A549 (cell line): Measurements from ENCODE around the gene DPM3. TPM values are rescaled to one million over a fixed set of nuclear protein-coding genes. Genes with fewer than 3 reads are reported as not detected.
"Not testable (repeated sequence)": the region's sequence is repeated elsewhere in the genome, so short reads cannot be mapped to it uniquely, and the experiment has no call there.

ENCODE experiments used
- ATAC-seq, 2 experiments: fragments of 200-7000 bp in 1 of 2; fragments of >200 bp in 1 of 2; cut with Nextera tagmentation in 1 of 2; cut with Tn5 transposase in 1 of 2; 3 replicates each; pipeline versions ENCODE4 v1.8.0 to v1.9.1; 2018 to 2020; ENCODE audit warnings: mild to moderate bottlenecking in 1 of 2, moderate library complexity in 1 of 2
- CTCF ChIA-PET: fragments of 300-600 bp; sonication (Branson Sonifier 250); formaldehyde crosslinking; extraction: SDS; loops from one replicate; lab custom pipeline; 2021; ENCODE audit warnings: antibody characterized with exemption, inconsistent platforms; lab: Yijun Ruan, JAX
- POLR2A ChIA-PET: fragments of 350-600 bp; formaldehyde crosslinking; extraction: SDS; loops from one replicate; lab custom pipeline; 2021; ENCODE audit warnings: antibody characterized with exemption, inconsistent platforms; lab: Yijun Ruan, JAX
- DNase-seq, 2 experiments: peaks; one replicate each; pipeline versions ENCODE4 v3.0.0 to v3.0.0-alpha.2; 2011 to 2016; ENCODE audit warnings: low read depth in 1 of 2, low spot score in 1 of 2
- FAIRE-seq: peaks from 2 replicates; lab custom pipeline; 2011; peaks lifted over from hg19 to GRCh38; lab: Jason Lieb, UNC
- H3K27ac ChIP-seq, 2 experiments: fragments of >200 bp; sonication (Bioruptor Twin); formaldehyde crosslinking; 3 replicates each; pipeline ENCODE4 v1.5.1; 2016 to 2017
- H3K4me1 ChIP-seq: fragments of >200 bp; sonication (Bioruptor Twin); formaldehyde crosslinking; 3 replicates; pipeline ENCODE4 v1.6.1; 2016
- H3K4me2 ChIP-seq: fragments of >200 bp; sonication (Bioruptor Twin); formaldehyde crosslinking; 3 replicates; pipeline ENCODE4 v1.6.1; 2016
- H3K4me3 ChIP-seq: fragments of >200 bp; sonication (Bioruptor Twin); formaldehyde crosslinking; 3 replicates; pipeline ENCODE4 v1.5.1; 2016
- H3K9me3 ChIP-seq: fragments of >200 bp; sonication (Bioruptor Twin); formaldehyde crosslinking; 3 replicates; pipeline ENCODE4 v1.6.1; 2016
- CHD4 ChIP-seq: fragments of 200-600 bp; sonication (generic); IDR thresholded peaks from 2 replicates; pipeline ENCODE4 v1.6.1; 2016; ENCODE audit warnings: antibody characterized with exemption, mild to moderate bottlenecking, borderline replicate concordance
- E2F6 ChIP-seq: IDR thresholded peaks from 2 replicates; pipeline ENCODE4 v1.6.1; 2012; ENCODE audit warnings: low read depth, borderline replicate concordance
- ESRRA ChIP-seq: fragments of 150-350 bp; IDR thresholded peaks from 2 replicates; pipeline ENCODE4 v1.6.1; 2014; ENCODE audit warnings: mild to moderate bottlenecking, low read length, borderline replicate concordance
- HOXA7 ChIP-seq: fragments of 250-450 bp; sonication (Bioruptor Pico); IDR thresholded peaks from 2 replicates; pipeline ENCODE4 v1.5.0; 2020; ENCODE audit warnings: mild to moderate bottlenecking, moderate library complexity
- HOXB13 ChIP-seq: fragments of 250-450 bp; sonication (Bioruptor Pico); IDR thresholded peaks from 2 replicates; pipeline ENCODE4 v1.5.0; 2020; ENCODE audit warnings: low read depth, mild to moderate bottlenecking, moderate library complexity
- HOXB5 ChIP-seq: fragments of 250-450 bp; sonication (Bioruptor Pico); IDR thresholded peaks from 2 replicates; pipeline ENCODE4 v1.5.0; 2020; ENCODE audit warnings: mild to moderate bottlenecking, moderate library complexity
- JUNB ChIP-seq: fragments of >200 bp; sonication (Bioruptor Twin); formaldehyde crosslinking; IDR thresholded peaks from 2 replicates; pipeline ENCODE4 v1.6.1; 2016
- RAD21 ChIP-seq, 2 experiments: fragments of >200 bp in 1 of 2; sonication (Bioruptor Twin) in 1 of 2; formaldehyde crosslinking in 1 of 2; IDR thresholded peaks in 1 of 2; conservative IDR thresholded peaks in 1 of 2; 2 replicates in 1 of 2; 3 replicates in 1 of 2; pipeline ENCODE4 v1.6.1; 2012 to 2018; ENCODE audit warnings: inconsistent platforms in 1 of 2
- RCOR1 ChIP-seq: fragments of 150-350 bp; IDR thresholded peaks from 2 replicates; pipeline ENCODE4 v1.6.1; 2014; ENCODE audit warnings: antibody characterized with exemption, low read length, low read depth
- RNF2 ChIP-seq: fragments of 200-600 bp; sonication (generic); IDR thresholded peaks from 2 replicates; pipeline ENCODE4 v1.6.1; 2016; ENCODE audit warnings: low read depth, mild to moderate bottlenecking, antibody characterized with exemption, moderate library complexity, borderline replicate concordance
- SREBF2 ChIP-seq: fragments of 450-650 bp; IDR thresholded peaks from 2 replicates; pipeline ENCODE4 v1.6.1; 2014; ENCODE audit warnings: mild to moderate bottlenecking, moderate library complexity
- TFCP2L1 ChIP-seq: fragments of 250-450 bp; sonication (Bioruptor Pico); IDR thresholded peaks from 2 replicates; pipeline ENCODE4 v1.5.0; 2021; ENCODE audit warnings: mild to moderate bottlenecking
- ZSCAN20 ChIP-seq: fragments of 250-450 bp; sonication (Bioruptor Pico); IDR thresholded peaks from 2 replicates; pipeline ENCODE4 v1.8.0; 2022; ENCODE audit warnings: mild to moderate bottlenecking, moderate library complexity
- WGBS: methylation state at CpG from one replicate; pipeline ENCODE4 v1.1.6; 2017; ENCODE audit errors: missing lambda C conversion rate; 5-methylcytosine and 5-hydroxymethylcytosine counted together
- polyA plus RNA-seq, 4 experiments: library from polyadenylated mRNA; depleted of rRNA in 3 of 4; stranded (reverse); fragments of >200 nt; fragmentation: RNase III in 1 of 4; extraction: RNeasy Plus Mini Kit Qiagen cat#74134 plus additional on column Dnase treatment in 1 of 4; gene quantifications; 2 replicates in 3 of 4; 3 replicates in 1 of 4; pipeline ENCODE4 v1.2.3, GENCODE V29; 2011 to 2017
- TF ChIP-seq, protein P1 (sequence below): fragments of 250-450 bp; sonication (Bioruptor Pico); IDR thresholded peaks from 2 replicates; pipeline ENCODE4 v1.5.0; 2021; ENCODE audit warnings: mild to moderate bottlenecking, moderate library complexity, borderline replicate concordance
- TF ChIP-seq, protein P2 (sequence below): fragments of >200 bp; sonication (Bioruptor Twin); formaldehyde crosslinking; IDR thresholded peaks from 3 replicates; pipeline ENCODE4 v1.5.1; 2016
- TF ChIP-seq, protein P3 (sequence below): fragments of 450-650 bp; IDR thresholded peaks from 2 replicates; pipeline ENCODE4 v1.6.1; 2014; ENCODE audit warnings: antibody characterized with exemption

The DPM3 gene
- polyA plus RNA-seq, 2 of the 4 experiments (the other 2 are of a cell fraction) = 22.8 to 80.3 TPM

DNA sequence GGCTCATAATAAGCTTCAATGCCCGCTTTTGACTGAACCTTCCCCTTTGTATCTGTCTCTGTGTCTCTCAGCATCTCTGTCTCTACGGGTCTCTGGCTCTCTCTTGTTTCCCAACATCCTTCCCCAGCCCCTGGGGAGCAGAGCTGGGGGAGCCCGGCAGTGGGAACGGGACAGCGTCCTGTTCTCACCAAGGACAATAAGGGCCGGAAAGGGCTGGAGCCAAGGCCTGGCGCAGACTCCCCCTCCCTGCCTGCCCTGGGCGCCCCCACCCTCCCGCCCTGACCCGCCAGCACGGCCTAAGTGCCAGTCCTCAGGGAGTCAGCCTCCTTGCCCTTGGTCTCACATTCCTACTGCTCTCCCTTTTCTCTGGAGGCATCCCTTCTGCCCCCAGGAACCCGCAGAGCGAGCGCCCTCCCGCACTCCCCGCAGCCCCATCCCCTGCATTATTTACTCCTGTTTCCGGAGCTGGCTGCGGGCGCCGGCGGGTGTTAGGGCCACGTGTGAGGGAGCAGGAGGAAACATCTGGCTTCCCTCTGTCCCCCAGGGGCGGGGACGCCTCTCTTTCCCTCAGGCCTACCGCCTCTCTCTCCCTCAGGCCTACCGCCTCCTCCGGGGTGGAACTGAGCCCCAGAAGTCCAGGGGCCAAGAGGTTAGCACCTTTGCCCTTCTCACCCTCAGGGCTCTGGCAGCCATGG is 26.3 kb upstream of the DPM3 start:
- no peak for TF ChIP-seq SREBF2
- TF ChIP-seq CHD4 = no peak
- TF ChIP-seq HOXB5 (CRISPR knock-in tag) = no peak
- no peak for TF ChIP-seq RCOR1
- no peak for TF ChIP-seq RAD21 (conservative IDR thresholded peaks at IDR 0.05 in 1 of 2, IDR thresholded peaks at IDR 0.05 in 1 of 2)
- TF ChIP-seq, protein P1, sequence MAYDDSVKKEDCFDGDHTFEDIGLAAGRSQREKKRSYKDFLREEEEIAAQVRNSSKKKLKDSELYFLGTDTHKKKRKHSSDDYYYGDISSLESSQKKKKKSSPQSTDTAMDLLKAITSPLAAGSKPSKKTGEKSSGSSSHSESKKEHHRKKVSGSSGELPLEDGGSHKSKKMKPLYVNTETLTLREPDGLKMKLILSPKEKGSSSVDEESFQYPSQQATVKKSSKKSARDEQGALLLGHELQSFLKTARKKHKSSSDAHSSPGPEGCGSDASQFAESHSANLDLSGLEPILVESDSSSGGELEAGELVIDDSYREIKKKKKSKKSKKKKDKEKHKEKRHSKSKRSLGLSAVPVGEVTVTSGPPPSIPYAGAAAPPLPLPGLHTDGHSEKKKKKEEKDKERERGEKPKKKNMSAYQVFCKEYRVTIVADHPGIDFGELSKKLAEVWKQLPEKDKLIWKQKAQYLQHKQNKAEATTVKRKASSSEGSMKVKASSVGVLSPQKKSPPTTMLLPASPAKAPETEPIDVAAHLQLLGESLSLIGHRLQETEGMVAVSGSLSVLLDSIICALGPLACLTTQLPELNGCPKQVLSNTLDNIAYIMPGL (CRISPR knock-in tag) = no peak
- no peak for TF ChIP-seq JUNB
- TF ChIP-seq TFCP2L1 (CRISPR knock-in tag) = no peak
- TF ChIP-seq RNF2 = no peak
- no peak for TF ChIP-seq ZSCAN20 (CRISPR knock-in tag)
- no peak for TF ChIP-seq HOXB13 (CRISPR knock-in tag)
- TF ChIP-seq ESRRA = no peak
- TF ChIP-seq, protein P2, sequence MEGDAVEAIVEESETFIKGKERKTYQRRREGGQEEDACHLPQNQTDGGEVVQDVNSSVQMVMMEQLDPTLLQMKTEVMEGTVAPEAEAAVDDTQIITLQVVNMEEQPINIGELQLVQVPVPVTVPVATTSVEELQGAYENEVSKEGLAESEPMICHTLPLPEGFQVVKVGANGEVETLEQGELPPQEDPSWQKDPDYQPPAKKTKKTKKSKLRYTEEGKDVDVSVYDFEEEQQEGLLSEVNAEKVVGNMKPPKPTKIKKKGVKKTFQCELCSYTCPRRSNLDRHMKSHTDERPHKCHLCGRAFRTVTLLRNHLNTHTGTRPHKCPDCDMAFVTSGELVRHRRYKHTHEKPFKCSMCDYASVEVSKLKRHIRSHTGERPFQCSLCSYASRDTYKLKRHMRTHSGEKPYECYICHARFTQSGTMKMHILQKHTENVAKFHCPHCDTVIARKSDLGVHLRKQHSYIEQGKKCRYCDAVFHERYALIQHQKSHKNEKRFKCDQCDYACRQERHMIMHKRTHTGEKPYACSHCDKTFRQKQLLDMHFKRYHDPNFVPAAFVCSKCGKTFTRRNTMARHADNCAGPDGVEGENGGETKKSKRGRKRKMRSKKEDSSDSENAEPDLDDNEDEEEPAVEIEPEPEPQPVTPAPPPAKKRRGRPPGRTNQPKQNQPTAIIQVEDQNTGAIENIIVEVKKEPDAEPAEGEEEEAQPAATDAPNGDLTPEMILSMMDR = no peak
- DNase-seq = no peak
- POLR2A ChIA-PET = interaction anchor here (1.5 kb wide), 2 partner anchors 75 to 82 kb away, joined by 5 to 6 read pairs; no protein-coding TSS in a partner anchor
- WGBS = 85% methylated on average over 19 of the region's 27 CpGs
- Histone ChIP-seq H3K4me1 (peaks cover 4% of the 10 kb centered on the region; the same call in 1 of the 3 replicates), H3K4me2 (no peak overlapping the region; the same call in 2 of the 3 replicates), H3K27ac (no peak overlapping the region), H3K9me3 (no peaks in the 10 kb centered on the region), H3K4me3 (no peak overlapping the region)
- CTCF ChIA-PET = interaction anchor here (1.0 to 15.2 kb wide), 18 partner anchors 11 to 150 kb away, joined by 3 to 384 read pairs (median 22); partner anchors contain the start of genes EFNA1, EFNA3 and SLC50A1
- ATAC-seq = no peak; a peak in 1 of 6 replicates
- no peak for FAIRE-seq

DNA sequence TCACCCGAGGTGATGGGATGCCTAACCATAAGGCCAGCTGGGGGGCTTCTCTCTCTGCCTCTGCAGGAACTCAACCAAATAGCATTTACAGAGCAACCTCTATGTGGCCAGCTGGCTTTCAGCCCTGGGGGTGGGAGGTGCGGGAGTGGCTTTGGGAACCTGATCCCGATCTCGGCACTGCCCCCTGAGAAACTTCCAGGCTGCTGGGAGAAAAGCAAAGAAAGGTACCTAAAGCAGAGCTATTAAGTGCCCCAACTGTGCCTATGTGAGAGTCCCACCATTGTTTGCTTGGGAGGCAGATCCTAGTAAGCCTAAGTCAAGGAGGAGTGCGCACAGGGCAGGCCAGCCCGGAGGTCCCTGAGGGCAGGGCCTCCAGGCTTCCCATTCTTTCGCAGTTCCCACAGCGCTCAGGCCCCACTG is 25.7 kb upstream of the DPM3 start:
- H3K4me1 ChIP-seq = 0 out of 3 replicates have a peak, but pooled peaks cover 4% of the 10 kb centered on the region
- TF ChIP-seq, protein P3, sequence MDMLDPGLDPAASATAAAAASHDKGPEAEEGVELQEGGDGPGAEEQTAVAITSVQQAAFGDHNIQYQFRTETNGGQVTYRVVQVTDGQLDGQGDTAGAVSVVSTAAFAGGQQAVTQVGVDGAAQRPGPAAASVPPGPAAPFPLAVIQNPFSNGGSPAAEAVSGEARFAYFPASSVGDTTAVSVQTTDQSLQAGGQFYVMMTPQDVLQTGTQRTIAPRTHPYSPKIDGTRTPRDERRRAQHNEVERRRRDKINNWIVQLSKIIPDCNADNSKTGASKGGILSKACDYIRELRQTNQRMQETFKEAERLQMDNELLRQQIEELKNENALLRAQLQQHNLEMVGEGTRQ = no peak
- no peak for TF ChIP-seq E2F6
- TF ChIP-seq HOXA7 = no peak
- no peak for TF ChIP-seq SREBF2
- TF ChIP-seq TFCP2L1 (CRISPR knock-in tag) = no peak
- DNase-seq = no peak
- no peak for ATAC-seq
- H3K9me3 ChIP-seq = no peaks in the 10 kb centered on the region
- no peak for FAIRE-seq
- 95% methylated on average over 7 of the region's 8 CpGs for WGBS
- no peak overlapping the region for H3K4me3 ChIP-seq
- CTCF ChIA-PET = interaction anchor here (1.0 to 15.2 kb wide), 12 partner anchors 11 to 105 kb away, joined by 3 to 384 read pairs (median 62); partner anchors contain the start of genes EFNA1 and SLC50A1
- H3K27ac ChIP-seq = no peak overlapping the region
- POLR2A ChIA-PET = interaction anchor here (0.6 kb wide), 1 partner anchor 362 kb away, joined by 3 read pairs; no protein-coding TSS in a partner anchor
- no peak overlapping the region for H3K4me2 ChIP-seq

GRCh38 chr1:155164625-155165024 is 24.3 kb upstream of the DPM3 start:
- not testable (repeated sequence) for H3K4me2 ChIP-seq, H3K4me1 ChIP-seq, H3K9me3 ChIP-seq, ATAC-seq, H3K27ac ChIP-seq, DNase-seq, H3K4me3 ChIP-seq, FAIRE-seq
- ChIA-PET POLR2A (interaction anchor here (0.6 kb wide), 1 partner anchor 8 kb away, joined by 3 read pairs; no protein-coding TSS in a partner anchor), CTCF (interaction anchor here (1.3 to 9.1 kb wide), 7 partner anchors 9 to 104 kb away, joined by 5 to 202 read pairs (median 17); partner anchors contain the start of genes EFNA1, KRTCAP2, SLC50A1 and TRIM46)
- 71% methylated on average over 11 of the region's 11 CpGs for WGBS

GRCh38 chr1:155163785-155164184 is 23.5 kb upstream of the DPM3 start:
- H3K27ac ChIP-seq, H3K4me1 ChIP-seq, H3K4me3 ChIP-seq, H3K9me3 ChIP-seq, POLR2A ChIA-PET, FAIRE-seq, H3K4me2 ChIP-seq, DNase-seq, ATAC-seq: not testable (repeated sequence)
- 87% methylated on average over 4 of the region's 4 CpGs for WGBS
- CTCF ChIA-PET = interaction anchor here (1.0 to 9.1 kb wide), 6 partner anchors 9 to 103 kb away, joined by 3 to 202 read pairs (median 14); partner anchors contain the start of genes EFNA1, KRTCAP2, SLC50A1 and TRIM46

DNA sequence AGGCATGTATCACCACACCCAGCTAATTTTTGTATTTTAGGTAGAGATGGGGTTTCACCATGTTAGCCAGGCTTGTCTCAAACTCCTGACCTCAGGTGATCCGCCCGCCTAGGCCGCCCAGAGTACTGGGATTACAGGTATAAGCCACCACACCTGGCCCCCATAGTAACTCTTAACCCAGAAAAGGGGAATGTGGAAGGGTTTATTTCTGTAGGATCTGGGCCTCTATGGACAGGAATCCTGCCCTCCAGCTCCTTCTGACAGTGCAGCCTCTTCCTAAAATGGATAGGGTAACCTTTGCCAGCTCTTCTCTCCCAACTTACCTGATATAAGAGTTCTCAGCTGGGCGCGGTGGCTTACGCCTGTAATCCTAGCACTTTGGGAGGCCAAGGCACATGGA is 22.3 kb upstream of the DPM3 start:
- POLR2A ChIA-PET, H3K9me3 ChIP-seq, ATAC-seq, H3K4me1 ChIP-seq, H3K4me2 ChIP-seq, DNase-seq, H3K27ac ChIP-seq, H3K4me3 ChIP-seq, FAIRE-seq: not testable (repeated sequence)
- WGBS = 97% methylated on average over 6 of the region's 6 CpGs
- CTCF ChIA-PET = interaction anchor here (0.7 to 9.1 kb wide), 6 partner anchors 11 to 102 kb away, joined by 3 to 202 read pairs (median 14); partner anchors contain the start of genes EFNA1, KRTCAP2, SLC50A1 and TRIM46
